Endothelial cell of umbilical vein (primary cell): ENCODE results near the gene TXN.

Experiments used
- EZH2 ChIP-seq: IDR thresholded peaks from 2 replicates; pipeline ENCODE4 v1.6.1; 2012; ENCODE audit warnings: borderline replicate concordance, low read depth, mild to moderate bottlenecking, moderate library complexity, low read length, inconsistent platforms; ENCODE audit not compliant: severe bottlenecking
- FOS ChIP-seq: IDR thresholded peaks from 2 replicates; pipeline ENCODE4 v1.6.1; 2011; ENCODE audit warnings: mild to moderate bottlenecking, low read length, moderate library complexity, borderline replicate concordance; ENCODE audit not compliant: insufficient read depth
- GATA2 ChIP-seq: IDR thresholded peaks from 2 replicates; pipeline ENCODE4 v1.7.0; 2011; ENCODE audit warnings: low read depth, mild to moderate bottlenecking, moderate library complexity, mixed read lengths, low read length; ENCODE audit not compliant: insufficient read length, insufficient read depth
- JUN ChIP-seq: IDR thresholded peaks from 2 replicates; pipeline ENCODE4 v1.6.1; 2011; ENCODE audit warnings: borderline replicate concordance, low read depth; ENCODE audit not compliant: insufficient read length, insufficient read depth
- POLR2A ChIP-seq: IDR thresholded peaks from 2 replicates; pipeline ENCODE4 v1.6.1; 2012; ENCODE audit warnings: low read depth, mild to moderate bottlenecking, control low read depth, low read length
- POLR2AphosphoS5 ChIP-seq: IDR thresholded peaks from 2 replicates; pipeline ENCODE4 v1.6.1; 2012; ENCODE audit warnings: low read depth, mild to moderate bottlenecking, control low read depth, low read length, moderate library complexity; ENCODE audit not compliant: insufficient read depth
- TF ChIP-seq, protein P1 (sequence below), 2 donors: IDR thresholded peaks; 1 replicate in 1 of 2; 2 replicates in 1 of 2; pipeline ENCODE4 v1.5.1; 2011; ENCODE audit warnings: low read length in 2 of 2, mild to moderate bottlenecking in 2 of 2, moderate library complexity in 2 of 2, control low read depth in 1 of 2, inconsistent platforms in 1 of 2, low read depth in 1 of 2; ENCODE audit not compliant: insufficient read depth in 1 of 2; ENCODE audit errors: extremely low read depth in 1 of 2
- TF ChIP-seq, protein P2 (sequence below): IDR thresholded peaks from 2 replicates; pipeline ENCODE4 v1.6.1; 2011; ENCODE audit not compliant: insufficient read depth, insufficient read length

DNA sequence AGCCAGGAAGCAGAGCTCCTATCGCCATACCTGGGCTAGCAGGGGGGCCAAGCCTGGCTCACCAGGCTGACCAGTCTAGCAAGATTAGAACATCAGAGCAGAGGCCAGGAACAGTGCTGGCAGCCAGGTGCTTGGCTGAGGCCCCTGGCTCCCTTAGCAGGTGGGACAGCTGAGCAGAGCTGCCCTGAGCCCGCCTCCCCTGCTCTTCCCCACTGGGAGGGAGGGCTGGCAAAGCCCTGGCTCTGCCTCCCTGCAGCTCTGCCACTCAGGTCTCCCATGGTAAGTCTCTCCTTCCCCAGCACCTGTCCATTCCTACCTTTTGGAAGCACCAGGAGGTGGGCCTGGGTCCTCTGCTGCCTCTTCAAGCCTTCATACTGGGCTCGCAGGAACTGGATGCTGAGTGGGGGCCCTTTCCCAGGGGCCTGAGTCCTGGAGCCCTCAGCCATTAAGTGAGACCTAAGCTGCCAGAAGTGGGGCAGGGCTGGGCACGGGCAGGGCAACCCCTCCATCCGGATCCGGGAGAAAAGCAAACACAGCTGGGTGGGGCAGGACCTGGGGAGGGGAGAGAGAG, 49.2 kb downstream of the TXN start:
- TF ChIP-seq, protein P1, sequence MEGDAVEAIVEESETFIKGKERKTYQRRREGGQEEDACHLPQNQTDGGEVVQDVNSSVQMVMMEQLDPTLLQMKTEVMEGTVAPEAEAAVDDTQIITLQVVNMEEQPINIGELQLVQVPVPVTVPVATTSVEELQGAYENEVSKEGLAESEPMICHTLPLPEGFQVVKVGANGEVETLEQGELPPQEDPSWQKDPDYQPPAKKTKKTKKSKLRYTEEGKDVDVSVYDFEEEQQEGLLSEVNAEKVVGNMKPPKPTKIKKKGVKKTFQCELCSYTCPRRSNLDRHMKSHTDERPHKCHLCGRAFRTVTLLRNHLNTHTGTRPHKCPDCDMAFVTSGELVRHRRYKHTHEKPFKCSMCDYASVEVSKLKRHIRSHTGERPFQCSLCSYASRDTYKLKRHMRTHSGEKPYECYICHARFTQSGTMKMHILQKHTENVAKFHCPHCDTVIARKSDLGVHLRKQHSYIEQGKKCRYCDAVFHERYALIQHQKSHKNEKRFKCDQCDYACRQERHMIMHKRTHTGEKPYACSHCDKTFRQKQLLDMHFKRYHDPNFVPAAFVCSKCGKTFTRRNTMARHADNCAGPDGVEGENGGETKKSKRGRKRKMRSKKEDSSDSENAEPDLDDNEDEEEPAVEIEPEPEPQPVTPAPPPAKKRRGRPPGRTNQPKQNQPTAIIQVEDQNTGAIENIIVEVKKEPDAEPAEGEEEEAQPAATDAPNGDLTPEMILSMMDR (IDR thresholded peaks at IDR 0.05; ENCODE audit: extremely low read depth in 1 of 2, insufficient read depth in 1 of 2, low read depth in 1 of 2, low read length in 2 of 2) = no peak
- TF ChIP-seq GATA2 = no peak
- TF ChIP-seq EZH2 = no peak
- TF ChIP-seq POLR2AphosphoS5 = no peak
- TF ChIP-seq POLR2A = no peak
- no peak for TF ChIP-seq JUN
- TF ChIP-seq, protein P2, sequence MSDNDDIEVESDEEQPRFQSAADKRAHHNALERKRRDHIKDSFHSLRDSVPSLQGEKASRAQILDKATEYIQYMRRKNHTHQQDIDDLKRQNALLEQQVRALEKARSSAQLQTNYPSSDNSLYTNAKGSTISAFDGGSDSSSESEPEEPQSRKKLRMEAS = no peak
- TF ChIP-seq FOS = no peak
